Thyroid gland (tissue), 4 donors: ENCODE results near the gene ZNF438. TPM values are rescaled to one million over a fixed set of nuclear protein-coding genes. Genes with fewer than 3 reads are reported as not detected.

Experiments used
- DNase-seq, 2 donors: peaks; one replicate each; pipeline ENCODE4 v3.0.0-alpha.2; 2019
- H3K27ac ChIP-seq, 3 donors: fragments of 200-600 bp; sonication (generic); 1 replicate in 2 of 3; 2 replicates in 1 of 3; pipeline ENCODE4 v1.5.1; 2016 to 2019; ENCODE audit warnings: mild to moderate bottlenecking in 1 of 3, moderate library complexity in 1 of 3
- H3K27me3 ChIP-seq: fragments of 200-600 bp; sonication (generic); one replicate; pipeline ENCODE4 v1.5.1; 2019
- H3K36me3 ChIP-seq, 2 donors: fragments of 200-600 bp; sonication (generic); one replicate each; pipeline ENCODE4 v1.5.1; 2016 to 2019
- H3K4me1 ChIP-seq, 2 donors: fragments of 200-600 bp; sonication (generic); one replicate each; pipeline ENCODE4 v1.5.1; 2017 to 2019
- H3K4me3 ChIP-seq, 3 donors: fragments of 200-600 bp; sonication (generic); replicated peaks in 1 of 3; 1 replicate in 2 of 3; 2 replicates in 1 of 3; pipeline ENCODE4 v1.5.1; 2016; ENCODE audit warnings: mild to moderate bottlenecking in 1 of 3
- H3K9me3 ChIP-seq: fragments of 200-600 bp; sonication (generic); one replicate; pipeline ENCODE4 v1.5.1; 2017
- POLR2A ChIP-seq, 2 donors: fragments of 450-650 bp; IDR thresholded peaks; one replicate each; pipeline ENCODE4 v1.6.1; 2017; ENCODE audit warnings: antibody characterized with exemption in 2 of 2, mild to moderate bottlenecking in 2 of 2, moderate library complexity in 1 of 2
- WGBS, 2 donors: methylation state at CpG; one replicate each; pipeline ENCODE4 v1.1.5; 2017; 5-methylcytosine and 5-hydroxymethylcytosine counted together
- intact Hi-C: fragments of 100-400 bp; cut with DNase I; formaldehyde crosslinking; loops from one replicate; pipeline ENCODE4 v1.15.1; 2023
- total RNA-seq, 4 donors: library from RNA; depleted of rRNA; stranded (reverse); fragments of >200 nt; gene quantifications; one replicate each; pipeline ENCODE4 v1.2.3, GENCODE V29; 2016
- TF ChIP-seq, protein P1 (sequence below), 6 experiments: fragments of 200-600 bp in 3 of 6; fragments of 450-650 bp in 3 of 6; sonication (generic) in 3 of 6; IDR thresholded peaks; one replicate each; pipeline ENCODE4 v1.5.1; 2016 to 2019; ENCODE audit warnings: antibody characterized with exemption in 6 of 6, mild to moderate bottlenecking in 2 of 6, inconsistent platforms in 1 of 6, moderate library complexity in 1 of 6

ZNF438 gene
- total RNA-seq, 4 donors from 2014 or later: 19.2 to 21.8 (median 20.3) TPM

DNA sequence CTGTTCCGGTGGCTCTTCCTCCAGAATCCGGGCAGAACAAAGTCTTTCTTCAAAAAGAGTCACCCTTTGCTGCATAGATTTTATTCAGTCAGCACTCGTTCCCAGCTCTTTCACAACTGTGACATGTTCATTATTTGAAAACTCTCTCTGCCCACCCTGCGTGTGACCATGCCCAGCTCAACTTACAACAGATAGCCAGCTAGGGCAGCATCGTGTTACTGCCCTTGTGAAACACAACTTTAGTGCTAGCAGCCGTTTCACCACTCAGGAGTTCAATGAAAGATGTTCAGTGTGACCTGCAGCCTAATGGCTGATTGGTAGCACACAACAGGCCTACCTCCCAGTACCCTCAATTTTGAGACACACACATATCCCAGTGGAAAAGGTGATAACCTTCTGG lies 57.9 kb downstream of the ZNF438 start:
- intact Hi-C loops: no loop called here
- Histone ChIP-seq H3K9me3 (no peaks in the 10 kb centered on the region), H3K27ac (no peak overlapping the region), H3K36me3 (no peaks in the 10 kb centered on the region), H3K4me3 (no peak overlapping the region), H3K4me1 (peaks cover 8% of the 10 kb centered on the region in 2 donors), H3K27me3 (no peaks in the 10 kb centered on the region)
- TF ChIP-seq, protein P1, sequence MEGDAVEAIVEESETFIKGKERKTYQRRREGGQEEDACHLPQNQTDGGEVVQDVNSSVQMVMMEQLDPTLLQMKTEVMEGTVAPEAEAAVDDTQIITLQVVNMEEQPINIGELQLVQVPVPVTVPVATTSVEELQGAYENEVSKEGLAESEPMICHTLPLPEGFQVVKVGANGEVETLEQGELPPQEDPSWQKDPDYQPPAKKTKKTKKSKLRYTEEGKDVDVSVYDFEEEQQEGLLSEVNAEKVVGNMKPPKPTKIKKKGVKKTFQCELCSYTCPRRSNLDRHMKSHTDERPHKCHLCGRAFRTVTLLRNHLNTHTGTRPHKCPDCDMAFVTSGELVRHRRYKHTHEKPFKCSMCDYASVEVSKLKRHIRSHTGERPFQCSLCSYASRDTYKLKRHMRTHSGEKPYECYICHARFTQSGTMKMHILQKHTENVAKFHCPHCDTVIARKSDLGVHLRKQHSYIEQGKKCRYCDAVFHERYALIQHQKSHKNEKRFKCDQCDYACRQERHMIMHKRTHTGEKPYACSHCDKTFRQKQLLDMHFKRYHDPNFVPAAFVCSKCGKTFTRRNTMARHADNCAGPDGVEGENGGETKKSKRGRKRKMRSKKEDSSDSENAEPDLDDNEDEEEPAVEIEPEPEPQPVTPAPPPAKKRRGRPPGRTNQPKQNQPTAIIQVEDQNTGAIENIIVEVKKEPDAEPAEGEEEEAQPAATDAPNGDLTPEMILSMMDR (IDR thresholded peaks at IDR 0.05): no peak
- TF ChIP-seq POLR2A (IDR thresholded peaks at IDR 0.05): no peak
- DNase-seq: no peak
- WGBS, 2 donors: 75% methylated on average over 6 of the region's 6 CpGs

DNA sequence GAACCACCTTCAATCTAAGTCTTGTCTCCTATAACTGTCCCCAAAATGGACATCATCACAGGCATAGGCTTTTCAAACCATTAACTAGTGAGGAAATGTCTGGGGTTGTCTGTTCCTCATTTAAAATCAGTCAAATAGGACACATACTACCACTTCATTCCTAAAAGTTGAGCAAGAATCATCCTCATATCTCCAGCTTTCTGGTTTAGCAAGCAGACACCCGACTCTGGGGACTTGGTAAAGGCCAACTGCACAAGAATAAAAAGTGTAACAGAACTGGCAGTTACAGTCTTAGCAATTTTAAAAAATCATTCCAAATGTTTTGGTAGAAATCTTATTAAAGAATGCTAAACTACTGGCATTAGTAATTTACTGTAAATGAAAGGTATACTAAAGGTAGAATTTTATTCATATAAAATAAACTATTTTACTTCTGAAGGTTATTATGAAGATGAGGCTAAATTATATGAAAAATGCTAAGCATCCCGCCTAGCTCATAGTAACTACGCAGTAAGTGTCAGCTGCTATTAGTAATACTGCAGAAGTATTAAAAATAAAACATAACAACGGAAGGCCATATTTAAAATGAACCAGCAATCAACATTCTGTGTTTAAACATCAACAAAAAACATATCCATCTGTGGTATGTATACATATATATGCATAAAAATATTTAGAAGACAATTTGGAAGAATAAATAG lies 60.8 kb downstream of the ZNF438 start:
- intact Hi-C loops: no loop called here
- DNase-seq: no peak
- H3K27me3 ChIP-seq: no peaks in the 10 kb centered on the region
- peaks cover 14 to 16% of the 10 kb centered on the region in 2 donors for H3K4me1 ChIP-seq
- TF ChIP-seq POLR2A (IDR thresholded peaks at IDR 0.05): no peak
- TF ChIP-seq, protein P1 (IDR thresholded peaks at IDR 0.05): no peak
- no peak overlapping the region for H3K4me3 ChIP-seq
- H3K36me3 ChIP-seq: no peaks in the 10 kb centered on the region
- H3K27ac ChIP-seq: no peak overlapping the region
- no peaks in the 10 kb centered on the region for H3K9me3 ChIP-seq
- WGBS, 2 donors: 88 to 90% methylated on average over 4 of the region's 4 CpGs

DNA sequence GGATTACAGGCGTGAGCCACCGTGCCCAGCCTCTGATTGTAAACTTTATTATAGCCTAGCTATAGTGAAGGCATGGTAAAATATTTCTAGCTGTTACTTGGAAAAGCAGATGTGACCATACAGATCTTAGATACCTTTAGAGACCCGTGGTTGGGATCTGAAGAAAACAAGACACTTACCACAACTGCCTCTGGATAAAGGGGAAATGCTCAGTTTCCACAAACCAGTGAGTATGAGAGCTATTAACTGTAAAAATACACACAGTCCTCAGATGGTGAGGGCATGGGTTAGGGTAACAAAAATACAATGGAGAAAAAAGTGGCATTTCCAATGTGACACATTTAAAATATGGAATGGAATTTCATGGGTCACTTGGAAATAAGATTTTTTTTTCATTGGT lies 63.0 kb downstream of the ZNF438 start:
- H3K27me3 ChIP-seq: no peaks in the 10 kb centered on the region
- DNase-seq: no peak
- intact Hi-C loops: no loop called here
- H3K4me1 ChIP-seq: peaks cover 6 to 8% of the 10 kb centered on the region in 2 donors
- no peak overlapping the region for H3K27ac ChIP-seq
- TF ChIP-seq POLR2A (IDR thresholded peaks at IDR 0.05): no peak
- TF ChIP-seq, protein P1 (IDR thresholded peaks at IDR 0.05): no peak
- H3K36me3 ChIP-seq: no peaks in the 10 kb centered on the region
- H3K9me3 ChIP-seq: no peaks in the 10 kb centered on the region
- 80 to 88% methylated on average over 3 of the region's 3 CpGs for WGBS, 2 donors
- no peak overlapping the region for H3K4me3 ChIP-seq

DNA sequence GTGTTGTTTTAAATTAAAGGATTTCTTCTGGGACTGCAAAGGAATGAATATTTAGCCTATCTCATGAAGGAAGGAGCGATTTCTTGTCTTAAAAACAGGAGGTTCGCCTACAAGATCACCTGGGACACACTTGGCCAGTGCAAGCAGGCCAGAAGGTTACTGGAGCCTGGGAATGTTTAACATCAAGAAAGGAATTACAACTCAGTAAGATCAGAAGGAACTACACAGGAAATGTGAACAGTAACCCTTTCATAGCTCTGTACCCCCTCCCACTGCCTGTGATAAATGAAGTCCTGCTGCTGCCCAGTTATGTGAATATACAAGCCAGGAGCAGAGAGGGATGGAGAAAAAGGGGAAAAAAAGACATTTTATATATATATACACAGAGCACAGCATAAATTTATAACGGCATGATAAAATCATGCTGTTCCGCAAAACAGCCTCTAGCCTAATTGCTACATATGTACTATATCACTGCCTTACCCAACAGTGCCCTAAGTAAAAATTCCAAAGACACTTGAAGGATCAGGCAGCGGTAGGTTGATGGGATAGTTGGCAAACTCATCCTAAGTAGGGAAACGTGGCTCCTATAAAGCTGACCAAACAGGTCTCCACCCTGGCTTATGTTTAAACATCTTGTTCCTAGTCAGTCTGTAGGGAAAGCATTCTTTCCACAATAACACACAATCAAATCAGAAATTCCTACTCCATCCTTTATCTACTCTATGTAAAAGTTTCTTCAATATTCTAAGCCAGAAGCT lies 63.8 kb downstream of the ZNF438 start:
- H3K27ac ChIP-seq: peak overlapping the region in 1 of 3 donors; percentile 5

More for the DNA sequence above, 63.8 kb downstream of the ZNF438 start:
- Histone ChIP-seq H3K36me3 (no peaks in the 10 kb centered on the region), H3K4me1 (peaks cover 6 to 8% of the 10 kb centered on the region in 2 donors), H3K27me3 (no peaks in the 10 kb centered on the region), H3K4me3 (no peak overlapping the region), H3K9me3 (no peaks in the 10 kb centered on the region)
- intact Hi-C loops: no loop called here
- WGBS, 2 donors: 64 to 67% methylated on average over 6 of the region's 6 CpGs
- no peak for DNase-seq
- TF ChIP-seq, protein P1 (IDR thresholded peaks at IDR 0.05): no peak
- TF ChIP-seq POLR2A (IDR thresholded peaks at IDR 0.05): no peak
